Smooth muscle cell (in vitro differentiated cells): ENCODE measurements around the gene ATP6V1G3. TPM values are rescaled to one million over a fixed set of nuclear protein-coding genes. Genes with fewer than 3 reads are reported as not detected.

Source experiments
- DNase-seq: peaks from one replicate; lab custom pipeline; 2025; ENCODE audit not compliant: unreplicated experiment; lab: John Stamatoyannopoulos, UW
- H2AFZ ChIP-seq: fragments of 200-600 bp; sonication (generic); 2 replicates; pipeline ENCODE4 v1.6.0; 2016; ENCODE audit warnings: antibody characterized with exemption, low read depth, mild to moderate bottlenecking
- H3F3A ChIP-seq: fragments of 200-600 bp; sonication (generic); 2 replicates; pipeline ENCODE4 v1.6.0; 2017; ENCODE audit warnings: antibody characterized with exemption, low read depth
- H3K27ac ChIP-seq: fragments of 200-600 bp; sonication (generic); 2 replicates; pipeline ENCODE4 v1.5.1; 2016; ENCODE audit warnings: low read depth, mild to moderate bottlenecking
- H3K27me3 ChIP-seq: fragments of 200-600 bp; sonication (generic); 2 replicates; pipeline ENCODE4 v1.6.1; 2016; ENCODE audit warnings: low read depth, mild to moderate bottlenecking
- H3K36me3 ChIP-seq: fragments of 200-600 bp; sonication (generic); 2 replicates; pipeline ENCODE4 v1.5.1; 2016; ENCODE audit warnings: low read depth
- H3K4me1 ChIP-seq: fragments of 200-600 bp; sonication (generic); 2 replicates; pipeline ENCODE4 v1.5.1; 2016; ENCODE audit warnings: low read depth
- H3K4me2 ChIP-seq: fragments of 200-600 bp; sonication (generic); 2 replicates; pipeline ENCODE4 v1.6.0; 2016; ENCODE audit warnings: mild to moderate bottlenecking
- H3K4me3 ChIP-seq: fragments of 200-600 bp; sonication (generic); 2 replicates; pipeline ENCODE4 v1.5.1; 2016; ENCODE audit warnings: mild to moderate bottlenecking
- H3K79me2 ChIP-seq: fragments of 200-600 bp; sonication (generic); 2 replicates; pipeline ENCODE4 v1.6.0; 2016; ENCODE audit warnings: low read depth, mild to moderate bottlenecking
- H3K9ac ChIP-seq: fragments of 200-600 bp; sonication (generic); 2 replicates; pipeline ENCODE4 v1.6.0; 2016; ENCODE audit warnings: low read depth
- H3K9me3 ChIP-seq: fragments of 200-600 bp; sonication (generic); replicated peaks from 2 replicates; pipeline ENCODE4 v1.5.1; 2016; ENCODE audit warnings: low read depth
- H4K20me1 ChIP-seq: fragments of 200-600 bp; sonication (generic); 2 replicates; pipeline ENCODE4 v1.6.0; 2016; ENCODE audit warnings: low read depth
- CTCF ChIP-seq: fragments of 200-600 bp; sonication (generic); IDR thresholded peaks from 2 replicates; pipeline ENCODE4 v1.5.1; 2017; ENCODE audit warnings: borderline replicate concordance, mild to moderate bottlenecking, antibody characterized with exemption; ENCODE audit not compliant: insufficient read depth, poor library complexity, severe bottlenecking
- WGBS: methylation state at CpG from one replicate; pipeline ENCODE4 v1.1.7; 2016; ENCODE audit warnings: low lambda C conversion rate; 5-methylcytosine and 5-hydroxymethylcytosine counted together
- polyA plus RNA-seq: library from polyadenylated mRNA; unstranded; fragments of >200 nt; fragmentation: Nextera tagmentation; extraction: Ambion mirVana; gene quantifications from 2 replicates; pipeline ENCODE4 v1.2.1, GENCODE V29; 2016
- total RNA-seq: library from RNA; depleted of rRNA; stranded (reverse); fragments of >200 nt; gene quantifications from 2 replicates; pipeline ENCODE4 v1.2.3, GENCODE V29; 2014

Gene ATP6V1G3
- total and polyA plus RNA-seq, 2 experiments from 2014 or later, result not detected

DNA sequence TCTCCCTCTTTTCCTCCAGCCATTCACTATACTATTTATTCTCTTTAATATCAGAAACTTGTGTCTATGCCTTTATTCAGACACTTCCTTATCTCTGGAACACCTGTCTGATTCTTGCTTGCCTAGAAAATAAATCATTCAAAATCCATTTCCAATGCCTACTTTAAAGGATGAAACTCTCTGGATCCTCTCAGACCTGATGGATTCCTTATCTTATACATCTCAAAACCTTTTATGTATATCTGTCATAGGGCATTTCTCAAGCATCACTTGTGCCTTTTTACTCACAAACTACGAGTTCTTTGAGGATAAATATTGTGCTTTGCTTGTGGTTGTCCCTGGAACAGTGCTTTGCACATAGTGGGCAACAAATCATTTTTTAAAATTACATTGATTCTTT is 3.8 kb upstream of the ATP6V1G3 start:
- WGBS, result 62% methylated on average over 1 of the region's 1 CpG
- no peak overlapping the region for H3K9ac ChIP-seq

DNA sequence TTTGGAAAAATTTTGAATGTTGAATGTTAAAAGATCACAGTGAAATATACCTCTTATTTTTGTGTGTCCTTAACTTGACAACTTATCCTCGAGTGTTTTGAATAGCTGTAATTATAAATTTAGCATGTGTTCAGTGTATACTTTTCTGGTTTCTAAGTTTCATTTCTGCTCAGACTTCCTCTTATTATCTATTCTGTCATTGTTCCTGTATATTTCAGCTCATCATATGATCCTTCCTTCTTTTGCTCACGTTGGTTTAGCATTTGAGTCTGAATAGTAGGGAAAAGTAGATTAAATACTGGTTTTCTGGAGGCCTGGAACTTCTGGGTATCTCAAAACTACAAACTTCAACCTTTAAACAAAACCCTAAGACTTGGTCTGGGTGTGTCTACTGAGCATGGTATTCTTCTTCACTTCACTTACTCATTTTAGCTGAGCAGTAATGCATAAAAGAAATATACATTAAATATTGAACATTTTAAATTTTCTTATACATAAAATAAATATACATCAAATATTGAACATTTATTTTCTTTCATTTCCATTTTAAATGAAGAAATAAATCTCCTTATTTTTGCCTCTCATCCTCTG is 3.3 kb upstream of the ATP6V1G3 start:
- Histone ChIP-seq H3F3A (no peaks in the 10 kb centered on the region), H4K20me1 (no peaks in the 10 kb centered on the region), H3K36me3 (no peaks in the 10 kb centered on the region), H2AFZ (no peak overlapping the region), H3K4me1 (no peaks in the 10 kb centered on the region), H3K27ac (no peak overlapping the region), H3K9me3 (no peaks in the 10 kb centered on the region), H3K4me2 (no peak overlapping the region), H3K9ac (no peak overlapping the region), H3K27me3 (no peaks in the 10 kb centered on the region), H3K4me3 (no peak overlapping the region), H3K79me2 (no peaks in the 10 kb centered on the region)
- DNase-seq, result no peak
- no peak for TF ChIP-seq CTCF
- WGBS, result 82% methylated on average over 2 of the region's 2 CpGs

More for the DNA sequence above, 3.8 kb upstream of the ATP6V1G3 start:
- TF ChIP-seq CTCF, result no peak
- DNase-seq, result no peak
- Histone ChIP-seq H3K36me3 (no peaks in the 10 kb centered on the region), H3K4me3 (no peak overlapping the region), H3K4me2 (no peak overlapping the region), H3K27ac (no peak overlapping the region), H3K4me1 (no peaks in the 10 kb centered on the region), H4K20me1 (no peaks in the 10 kb centered on the region), H3F3A (no peaks in the 10 kb centered on the region), H3K79me2 (no peaks in the 10 kb centered on the region), H3K9me3 (no peaks in the 10 kb centered on the region), H2AFZ (no peak overlapping the region), H3K27me3 (no peaks in the 10 kb centered on the region)

DNA sequence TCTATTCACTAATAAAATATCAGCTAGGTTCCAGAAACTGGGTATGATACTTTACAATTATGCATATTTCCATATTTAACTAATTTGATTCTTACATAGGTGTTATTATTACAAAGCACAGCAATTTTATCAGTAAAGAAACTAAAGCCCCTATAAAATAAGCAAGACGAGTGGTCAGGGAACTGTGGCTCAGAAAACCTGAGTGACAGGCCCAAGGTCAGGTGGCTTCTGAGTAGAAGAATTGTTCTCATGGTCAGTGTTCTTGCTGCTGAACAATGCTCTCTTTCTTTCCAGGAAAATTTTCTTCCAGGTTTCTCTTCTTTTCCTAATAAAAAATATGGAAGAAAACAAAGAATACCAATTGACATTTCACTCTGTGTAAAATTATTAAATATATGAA is 2.2 kb upstream of the ATP6V1G3 start:
- Histone ChIP-seq H3K36me3 (no peaks in the 10 kb centered on the region), H3K9ac (no peak overlapping the region), H3K9me3 (no peaks in the 10 kb centered on the region), H3K27ac (no peak overlapping the region), H3K4me1 (no peaks in the 10 kb centered on the region), H4K20me1 (no peaks in the 10 kb centered on the region), H3K27me3 (no peaks in the 10 kb centered on the region), H2AFZ (no peak overlapping the region), H3K4me3 (no peak overlapping the region), H3K4me2 (no peak overlapping the region), H3K79me2 (no peaks in the 10 kb centered on the region), H3F3A (no peaks in the 10 kb centered on the region)
- WGBS, result 59% methylated on average over 1 of the region's 1 CpG
- DNase-seq, result no peak
- TF ChIP-seq CTCF, result no peak

DNA sequence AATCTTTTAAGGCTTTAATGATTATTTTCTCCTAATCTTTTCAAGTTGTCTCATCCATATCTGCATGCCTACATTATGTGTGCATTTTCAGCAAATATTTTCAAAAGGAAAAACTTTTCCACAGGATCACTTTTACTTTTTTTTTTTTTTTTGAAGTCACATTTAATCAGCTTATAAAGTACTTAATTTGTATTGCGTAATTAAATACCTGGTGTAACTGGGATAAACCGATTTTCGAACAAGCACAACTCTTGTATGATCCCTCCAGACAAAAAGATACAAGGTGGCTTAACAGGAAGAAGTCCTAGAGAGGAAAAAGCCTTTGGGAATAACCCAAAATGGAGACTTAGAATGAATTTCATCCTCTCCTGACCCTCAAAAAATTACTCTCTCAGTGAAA is 1.3 kb upstream of the ATP6V1G3 start:
- no peak overlapping the region for H2AFZ ChIP-seq
- DNase-seq, result no peak
- no peak overlapping the region for H3K4me2 ChIP-seq
- no peaks in the 10 kb centered on the region for H3K4me1 ChIP-seq
- H3K9ac ChIP-seq, result no peak overlapping the region
- H3K27ac ChIP-seq, result no peak overlapping the region
- 95% methylated on average over 3 of the region's 3 CpGs for WGBS
- H4K20me1 ChIP-seq, result no peaks in the 10 kb centered on the region
- no peaks in the 10 kb centered on the region for H3K79me2 ChIP-seq
- no peaks in the 10 kb centered on the region for H3K27me3 ChIP-seq
- no peaks in the 10 kb centered on the region for H3F3A ChIP-seq
- no peaks in the 10 kb centered on the region for H3K36me3 ChIP-seq
- TF ChIP-seq CTCF, result no peak
- H3K9me3 ChIP-seq, result no peaks in the 10 kb centered on the region
- no peak overlapping the region for H3K4me3 ChIP-seq
